GM19238 (cell line): ENCODE data around the gene KCNV2.

Experiments used
- DNase-seq: peaks from one replicate; pipeline ENCODE4 v3.0.0; 2011; ENCODE audit warnings: low spot score; ENCODE audit not compliant: insufficient read length

Gene KCNV2

DNA sequence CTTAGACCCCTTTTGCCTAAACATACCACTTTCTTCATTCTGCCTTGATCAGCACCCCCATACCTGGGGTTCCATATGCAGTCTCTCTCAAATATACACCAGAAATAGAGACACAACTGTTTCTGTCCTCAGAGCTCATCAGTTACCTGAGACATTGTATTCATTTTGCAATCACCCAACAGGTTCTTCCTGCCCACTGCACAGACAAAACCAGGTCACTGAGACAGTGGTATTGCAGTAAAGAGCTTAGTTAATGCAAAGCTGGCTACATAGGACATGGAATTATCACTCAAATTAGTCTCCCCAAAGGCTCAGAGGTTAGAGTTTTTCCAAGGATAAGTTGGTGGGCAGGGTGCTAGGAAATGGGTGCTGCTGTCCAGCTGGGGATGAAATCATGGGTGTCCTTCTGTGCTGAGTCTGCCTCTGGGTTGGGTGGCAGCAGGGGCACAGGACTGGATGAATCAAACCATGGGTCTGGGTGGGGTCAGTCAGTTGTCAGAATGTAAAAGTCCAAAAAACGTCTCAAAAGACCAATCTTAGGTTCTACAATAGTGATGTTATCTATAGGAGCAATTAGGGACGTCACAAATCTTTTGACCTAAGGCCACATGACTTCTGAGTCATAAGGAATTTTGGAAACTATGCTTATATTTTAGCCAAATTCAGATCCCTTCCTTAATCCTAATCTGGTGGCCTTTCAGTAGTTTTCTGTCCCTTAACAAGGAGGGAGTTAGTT is 41.0 kb downstream of the KCNV2 start:
- DNase-seq: no peak

DNA sequence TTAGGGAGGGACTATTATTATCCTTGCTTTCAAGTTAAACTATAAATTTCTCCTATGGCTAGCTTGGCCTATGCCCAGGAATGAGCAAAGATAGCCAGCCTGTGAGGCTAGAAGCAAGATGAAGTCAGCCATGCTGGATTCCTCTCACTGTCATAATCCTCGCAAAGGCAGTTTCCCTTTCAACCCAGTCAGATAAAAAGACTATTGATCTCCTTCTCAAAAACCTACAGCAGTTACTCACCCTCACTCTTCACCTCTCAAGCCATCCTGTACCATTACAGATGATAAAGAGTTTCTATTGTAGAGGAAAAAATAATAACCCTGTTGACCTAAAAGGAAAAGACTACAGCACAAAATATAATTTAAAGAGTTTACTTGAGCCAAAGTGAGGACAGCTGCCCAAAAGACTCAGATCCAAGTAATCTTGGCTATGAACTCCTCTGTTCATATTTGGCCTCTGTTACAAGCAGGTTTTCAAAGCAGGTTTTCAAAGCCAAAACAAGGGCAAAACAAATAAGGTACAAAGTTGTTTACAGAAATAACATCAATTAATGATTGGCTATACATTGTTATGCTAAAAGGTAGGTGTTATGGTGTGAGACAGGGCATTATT is 41.7 kb downstream of the KCNV2 start:
- DNase-seq: no peak

DNA sequence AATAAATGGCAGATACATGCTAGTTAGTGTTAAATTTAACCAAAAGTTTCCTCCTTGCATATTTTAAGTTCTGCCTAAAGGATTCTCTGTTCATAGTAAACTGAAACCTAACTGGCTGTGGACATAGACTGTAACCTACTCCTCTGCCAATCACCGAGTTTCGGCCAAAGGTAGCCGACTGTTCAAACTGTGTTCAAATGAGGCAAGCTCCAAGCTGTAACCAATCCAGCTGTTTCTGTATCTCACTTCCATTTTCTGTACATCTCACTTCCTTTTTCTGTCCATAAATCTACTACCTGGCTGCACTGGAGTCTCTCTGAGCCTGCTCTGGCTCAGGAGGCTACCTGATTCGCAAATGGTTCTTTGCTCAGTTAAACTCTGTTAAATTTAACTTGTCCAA is 44.1 kb downstream of the KCNV2 start:
- no peak for DNase-seq

GRCh38 chr9:2764353-2764752 is 47.0 kb downstream of the KCNV2 start:
- no peak for DNase-seq

DNA sequence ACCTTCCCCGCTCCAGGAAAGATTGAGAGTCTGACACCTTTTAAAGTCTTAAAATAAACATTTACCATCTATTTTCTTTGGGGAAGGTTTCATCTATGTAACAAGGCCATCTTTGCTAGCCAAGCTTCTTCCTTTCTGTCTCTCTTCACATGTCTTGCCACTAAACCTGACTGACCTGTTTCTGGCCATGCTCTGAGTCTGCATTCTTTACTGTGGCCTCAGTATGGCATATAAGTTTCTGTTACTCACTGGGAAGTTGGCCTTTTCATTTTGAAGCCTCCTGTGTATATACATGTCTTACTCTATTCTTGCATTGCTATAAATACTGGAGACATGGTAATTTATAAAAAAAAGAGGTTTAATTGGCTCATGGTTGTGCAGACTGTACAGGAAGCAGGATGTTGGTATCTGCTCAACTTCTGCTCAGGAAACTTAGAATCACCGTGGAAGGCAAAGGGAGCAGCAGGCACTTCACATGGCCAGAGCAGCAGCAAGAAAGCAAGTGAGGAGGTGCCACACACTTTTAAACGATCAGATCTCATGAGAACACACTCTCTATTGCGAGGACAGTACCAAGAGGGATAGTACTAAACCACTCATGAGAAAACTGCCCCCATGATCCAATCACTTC is 48.1 kb downstream of the KCNV2 start:
- DNase-seq: no peak

GRCh38 chr9:2767800-2768677 is 50.7 kb downstream of the KCNV2 start:
- no peak for DNase-seq

- DNase-seq: no peak
Observed at GRCh38 chr9:2771087-2771486, 53.8 kb downstream of the KCNV2 start.

DNA sequence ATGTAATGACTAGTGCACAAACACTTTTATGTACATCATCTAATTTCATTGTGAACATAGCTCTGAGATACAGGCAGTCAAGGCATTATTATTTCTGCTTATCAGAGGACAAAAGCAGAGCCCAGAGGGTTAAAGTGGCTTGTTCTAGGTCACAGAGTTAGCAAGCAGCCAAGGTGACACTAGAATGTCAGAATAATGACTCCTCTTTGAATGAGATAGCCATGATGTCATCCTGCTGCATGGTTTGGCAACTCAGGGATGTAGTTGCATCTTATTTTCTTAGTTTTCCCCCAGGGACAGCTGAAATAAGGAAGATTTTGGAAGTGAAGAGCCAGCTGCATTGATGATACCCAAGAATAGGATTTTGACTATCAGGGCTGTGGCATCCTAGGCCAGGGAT is 54.4 kb downstream of the KCNV2 start:
- DNase-seq: no peak

DNA sequence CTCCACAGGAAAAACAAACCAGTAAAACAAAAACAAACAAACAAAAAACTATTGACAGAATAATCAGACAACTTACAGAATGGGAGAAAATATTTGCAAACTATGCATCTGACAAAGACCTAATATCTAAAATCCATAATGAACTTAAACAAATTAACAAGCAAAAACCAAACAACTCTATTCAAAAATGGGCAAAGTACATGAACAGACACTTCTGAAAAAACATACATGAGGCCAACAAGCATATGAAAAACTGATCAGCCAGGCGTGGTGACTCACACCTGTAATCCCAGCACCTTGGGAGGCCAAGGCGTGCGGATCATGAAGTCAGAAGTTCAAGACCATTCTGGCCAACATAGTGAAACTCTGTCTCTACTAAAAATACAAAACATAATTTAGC is 60.1 kb downstream of the KCNV2 start:
- no peak for DNase-seq

DNA sequence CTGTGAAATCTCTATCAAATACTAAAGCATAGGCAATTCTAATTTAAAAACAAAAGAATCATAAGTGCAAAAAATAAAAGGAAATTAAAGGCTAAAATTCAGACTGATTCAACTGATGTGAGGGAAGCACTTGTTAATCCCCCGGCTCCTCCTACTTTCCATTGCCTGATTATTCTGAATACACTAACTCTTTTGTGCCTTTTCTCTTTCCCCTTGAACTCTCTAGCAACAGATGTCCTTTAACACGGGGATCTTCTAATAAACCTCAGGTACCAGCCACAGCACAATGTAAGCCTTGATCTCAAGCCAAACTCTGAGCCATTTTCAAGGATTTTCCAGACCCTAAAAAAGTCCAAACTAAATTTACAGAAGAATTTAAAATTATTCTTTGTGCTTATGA is 61.5 kb downstream of the KCNV2 start:
- DNase-seq: no peak
